Stimulated activated CD4-positive, alpha-beta T cell treated with anti-CD3 and anti-CD28 coated beads, Interleukin-1b, Interleukin-23, amount 100 ng/mL, for 1 hour (primary cell): ENCODE data around the gene BLCAP.
"Not testable (repeated sequence)": the region's sequence is repeated elsewhere in the genome, so short reads cannot be mapped to it uniquely, and the experiment has no call there.

Experiments used
- DNase-seq, 2 donors: peaks; one replicate each; pipeline ENCODE4 v3.0.0-alpha.2; 2020; ENCODE audit warnings: low read depth in 2 of 2

BLCAP gene

DNA sequence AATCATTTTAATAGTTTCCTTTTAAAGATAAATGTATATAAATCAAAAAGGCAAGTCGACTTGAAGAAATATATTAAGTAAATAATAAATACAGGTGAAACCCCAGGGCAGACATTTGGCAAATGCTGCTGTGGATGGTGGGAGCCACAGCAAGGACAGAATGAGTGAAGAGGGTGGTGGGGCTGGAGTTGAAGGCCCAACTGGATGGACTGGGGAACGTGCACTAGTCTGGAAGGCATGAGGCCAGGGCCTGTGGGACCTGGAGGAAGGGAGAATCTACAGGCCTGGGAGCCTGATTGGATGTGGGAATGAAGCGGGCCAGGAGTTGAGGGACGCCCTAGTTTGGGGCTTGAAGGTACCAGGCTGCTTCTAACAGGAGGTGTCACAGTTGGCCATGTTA, 30.6 kb upstream of the BLCAP start:
- DNase-seq, result no peak

DNA sequence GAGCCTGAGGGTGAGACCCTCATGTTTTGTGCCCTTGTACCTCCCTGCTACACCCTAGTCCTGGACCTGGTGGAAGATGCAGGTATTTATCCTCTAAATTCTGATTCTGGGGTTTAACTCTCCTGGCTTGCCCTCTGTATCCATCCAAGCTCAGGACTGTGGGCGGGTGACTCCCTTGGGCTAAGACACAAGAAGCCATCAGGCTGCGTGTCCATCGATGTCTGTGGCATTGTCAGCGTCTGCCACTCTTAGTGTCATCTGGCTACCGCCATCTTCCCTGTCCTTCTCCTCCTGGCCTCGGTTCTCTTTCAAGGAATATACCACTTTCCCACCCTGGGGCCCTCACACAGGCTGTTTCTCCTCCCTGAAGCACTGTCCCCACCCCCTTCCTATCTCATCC, 28.9 kb upstream of the BLCAP start:
- DNase-seq, result no peak

DNA sequence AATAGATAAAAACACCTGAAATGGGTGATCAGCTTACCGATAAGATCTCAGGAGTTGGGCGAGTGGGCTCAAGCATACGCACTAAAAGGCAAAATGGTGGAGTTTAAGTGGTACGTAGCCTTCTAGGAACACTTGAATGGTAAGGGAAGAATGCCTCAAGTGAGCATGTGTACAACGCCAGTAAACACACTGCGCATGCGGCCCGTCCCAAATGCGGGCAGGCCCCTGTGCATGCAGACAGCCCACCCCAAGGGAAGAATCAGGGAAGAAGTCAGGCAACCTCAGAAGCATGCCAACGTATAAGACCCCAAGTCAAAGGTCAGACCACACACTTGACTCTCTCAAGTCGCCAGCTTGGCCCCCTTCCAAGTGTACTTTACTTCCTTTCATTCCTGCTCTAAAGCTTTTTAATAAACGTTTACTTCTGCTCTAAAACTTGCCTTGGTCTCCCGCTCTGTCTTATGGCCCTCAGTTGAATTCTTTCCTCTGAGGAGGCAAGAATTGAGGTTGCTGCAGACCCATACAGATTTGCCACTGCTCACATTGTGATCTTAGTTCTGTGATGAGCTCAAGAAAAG, 27.1 kb upstream of the BLCAP start:
- DNase-seq, result not testable (repeated sequence)

DNA sequence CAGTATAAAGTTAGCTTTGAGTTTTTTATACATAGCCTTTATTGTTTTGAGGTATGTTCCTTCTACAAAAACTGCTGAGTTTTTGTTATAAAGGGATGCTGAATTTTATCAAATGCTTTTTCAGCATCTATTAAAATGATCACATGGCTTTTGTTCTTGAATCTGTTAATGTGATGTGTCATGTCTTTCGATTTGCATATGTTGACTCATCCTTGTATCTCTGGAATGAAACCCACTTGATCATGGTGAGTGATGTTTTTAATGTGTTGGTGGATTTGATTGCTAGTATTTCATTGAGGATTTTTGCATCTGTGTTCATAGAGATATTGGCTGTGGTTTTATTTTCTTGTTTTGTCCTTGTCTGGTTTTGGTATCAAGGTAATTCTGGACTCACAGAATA, 24.7 kb upstream of the BLCAP start:
- no peak for DNase-seq

DNA sequence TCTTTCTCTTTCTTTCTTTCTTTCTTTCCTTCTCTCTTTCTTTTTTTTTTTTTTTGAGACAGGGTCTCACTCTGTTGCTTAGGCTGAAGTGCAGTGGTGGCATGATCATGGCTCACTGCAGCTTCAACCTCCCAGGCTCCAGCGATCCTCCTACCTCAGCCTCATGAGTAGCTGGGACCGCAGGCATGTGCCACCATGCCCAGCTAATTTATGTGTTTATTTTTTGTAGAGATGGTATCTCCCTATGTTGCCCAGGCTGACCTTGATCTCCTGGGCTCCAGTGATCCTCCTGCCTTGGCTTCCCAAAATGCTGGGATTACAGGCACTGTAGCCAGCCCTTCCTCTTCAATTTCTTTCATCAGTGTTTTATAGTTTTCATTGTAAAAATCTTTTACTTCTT, 24.0 kb upstream of the BLCAP start:
- DNase-seq, result not testable (repeated sequence)

DNA sequence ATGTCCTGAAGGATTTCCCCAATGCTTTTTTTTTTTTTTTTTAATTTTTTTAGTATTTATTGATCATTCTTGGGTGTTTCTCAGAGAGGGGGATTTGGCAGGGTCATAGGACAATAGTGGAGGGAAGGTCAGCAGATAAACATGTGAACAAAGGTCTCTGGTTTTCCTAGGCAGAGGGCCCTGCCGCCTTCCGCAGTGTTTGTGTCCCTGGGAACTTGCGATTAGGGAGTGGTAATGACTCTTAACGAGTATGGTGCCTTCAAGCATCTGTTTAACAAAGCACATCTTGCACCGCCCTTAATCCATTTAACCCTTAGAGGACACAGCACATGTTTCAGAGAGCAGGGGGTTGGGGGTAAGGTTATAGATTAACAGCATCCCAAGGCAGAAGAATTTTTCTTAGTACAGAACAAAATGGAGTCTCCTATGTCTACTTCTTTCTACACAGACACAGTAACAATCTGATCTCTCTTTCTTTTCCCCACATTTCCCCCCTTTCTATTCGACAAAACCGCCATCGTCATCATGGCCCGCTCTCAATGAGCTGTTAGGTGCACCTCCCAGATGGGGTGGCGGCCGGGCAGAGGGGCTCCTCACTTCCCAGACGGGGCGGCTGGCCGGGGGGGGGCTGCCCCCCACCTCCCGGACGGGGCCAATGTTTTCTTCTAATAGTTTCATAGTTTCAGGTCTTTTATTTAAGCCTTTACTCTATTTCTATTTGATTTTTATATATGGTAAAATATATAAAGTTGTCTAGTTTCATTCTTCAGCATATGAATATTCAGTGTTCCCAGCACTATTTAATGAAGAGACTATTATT, 22.6 kb upstream of the BLCAP start:
- DNase-seq, result not testable (repeated sequence)

DNA sequence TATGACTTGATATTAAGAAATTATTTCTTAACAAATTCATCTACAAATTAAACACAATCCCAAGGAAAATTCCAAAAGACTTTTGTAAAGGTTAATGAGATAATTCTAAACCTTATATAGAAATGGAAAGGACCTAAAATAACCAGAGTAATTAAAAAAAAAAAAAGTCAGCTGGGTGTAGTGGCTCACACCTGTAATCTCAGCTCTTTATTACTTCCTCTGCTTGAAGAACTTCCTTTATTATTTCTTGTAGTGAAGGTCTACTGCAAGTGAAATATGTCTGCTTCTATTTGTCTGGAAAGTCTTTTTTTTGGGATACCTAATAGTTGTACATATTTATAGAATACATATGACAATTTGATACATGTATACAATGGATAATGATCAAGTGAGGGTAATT, 20.2 kb upstream of the BLCAP start:
- DNase-seq, result no peak

DNA sequence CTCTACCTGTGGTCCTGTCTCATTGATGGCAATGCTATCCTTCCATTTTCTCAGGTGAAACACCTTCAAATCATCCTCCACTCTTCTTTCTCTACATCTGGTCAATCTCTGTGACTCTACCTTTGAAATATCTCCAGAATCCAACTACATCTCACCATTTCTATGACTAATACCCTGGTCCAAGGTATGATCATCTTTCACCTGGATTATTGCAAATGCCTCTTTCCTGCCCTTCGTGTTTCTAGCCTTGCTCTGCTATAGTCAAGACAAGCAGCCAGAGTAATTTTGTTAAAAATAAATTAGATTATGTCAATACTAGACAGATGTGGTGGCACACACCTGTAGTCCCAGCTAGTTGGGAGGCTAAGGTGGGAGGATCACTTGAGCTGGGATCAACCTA, 17.8 kb upstream of the BLCAP start:
- no peak for DNase-seq

DNA sequence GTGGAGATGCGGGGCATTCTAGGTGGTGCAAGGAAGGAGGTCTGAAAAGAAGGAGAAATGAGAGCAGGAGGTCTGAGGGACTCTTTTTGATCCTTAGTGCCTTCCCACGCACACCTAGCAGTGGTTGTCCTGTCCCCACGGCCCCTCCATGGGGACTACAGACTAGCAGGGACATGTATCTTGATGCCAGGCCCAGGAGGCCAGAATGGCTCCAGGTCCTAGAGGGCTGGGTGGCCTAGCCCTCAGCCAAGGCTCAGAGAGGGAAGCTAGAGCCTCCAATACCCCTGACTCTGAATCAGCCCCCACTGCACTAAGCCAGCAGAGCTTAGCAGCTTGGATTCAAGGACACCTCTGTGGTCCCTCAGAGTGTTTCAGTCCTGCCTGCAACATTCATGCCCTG, 16.7 kb upstream of the BLCAP start:
- no peak for DNase-seq

DNA sequence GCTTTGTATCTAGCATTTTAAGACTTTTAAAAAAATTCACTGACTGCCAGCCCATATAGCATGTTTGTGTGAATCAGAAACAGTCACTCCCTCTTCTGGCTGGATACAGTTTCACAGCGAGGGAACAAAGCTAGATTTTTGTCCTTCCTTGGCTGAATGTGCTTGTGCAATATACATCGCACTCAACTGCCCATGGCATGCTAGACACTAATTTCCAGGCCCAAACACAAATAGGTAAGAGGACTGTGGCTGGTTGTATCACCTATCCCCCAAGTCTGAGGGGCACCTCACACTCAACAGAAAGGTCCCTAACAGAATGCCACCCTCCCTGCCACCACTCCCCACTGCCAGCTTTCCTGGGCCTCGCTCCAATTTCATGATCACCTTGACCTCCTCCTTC, 16.2 kb upstream of the BLCAP start:
- DNase-seq, result no peak

DNA sequence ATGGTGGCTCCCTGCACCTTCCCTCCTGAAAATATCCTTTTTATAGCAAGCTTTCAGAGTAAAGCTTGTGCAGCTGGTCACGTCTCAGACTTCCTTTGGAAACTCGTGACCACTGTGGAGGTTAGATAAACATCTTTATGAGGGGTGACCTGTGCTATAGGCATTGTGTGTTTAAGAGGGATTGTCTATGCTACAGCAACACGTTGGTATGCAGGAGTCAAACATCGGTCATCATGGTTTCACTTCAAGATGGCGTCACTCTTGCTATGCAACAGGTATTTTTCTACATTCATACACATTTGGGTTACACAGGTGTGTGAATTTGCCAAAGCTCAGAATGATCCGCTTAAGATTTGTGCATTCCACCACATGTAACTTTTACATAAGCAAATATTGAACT, 14.6 kb upstream of the BLCAP start:
- no peak for DNase-seq

DNA sequence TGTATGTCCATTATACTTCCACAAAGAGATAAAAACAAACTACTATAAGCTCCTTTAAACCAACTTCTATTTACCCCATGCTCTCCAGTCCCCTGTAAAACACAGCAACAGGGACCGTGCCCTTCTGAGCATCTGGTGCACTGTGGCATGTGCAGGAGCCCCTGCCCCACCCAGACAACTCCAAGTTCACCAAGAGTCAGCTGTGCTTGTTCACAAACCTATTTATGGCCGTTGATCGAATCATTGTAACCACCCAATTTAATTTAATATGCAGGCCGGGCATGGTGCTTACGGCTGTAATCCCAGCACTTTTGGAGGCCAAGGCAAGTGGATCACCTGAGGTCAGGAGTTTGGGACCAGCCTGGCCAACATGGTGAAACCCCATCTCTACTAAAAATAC, 13.7 kb upstream of the BLCAP start:
- no peak for DNase-seq

DNA sequence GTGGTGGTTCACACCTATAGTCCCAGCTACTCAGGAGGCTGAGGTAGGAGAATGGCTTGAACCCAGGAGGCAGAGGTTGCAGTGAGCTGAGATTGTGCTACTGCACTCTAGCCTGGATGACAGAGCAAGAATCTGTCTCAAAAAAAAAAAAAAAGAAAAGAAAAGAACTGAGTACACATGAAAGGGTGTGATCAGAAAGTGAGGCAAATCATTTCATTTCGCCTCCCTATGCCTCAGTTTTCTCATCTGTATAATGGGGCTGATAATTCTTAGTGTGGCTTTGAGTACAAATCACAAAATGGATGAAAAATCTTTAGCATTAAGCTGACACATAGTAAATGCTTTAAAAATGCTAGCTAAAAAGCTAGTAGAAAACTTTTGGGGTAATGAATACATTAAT, 13.2 kb upstream of the BLCAP start:
- DNase-seq, result not testable (repeated sequence)

DNA sequence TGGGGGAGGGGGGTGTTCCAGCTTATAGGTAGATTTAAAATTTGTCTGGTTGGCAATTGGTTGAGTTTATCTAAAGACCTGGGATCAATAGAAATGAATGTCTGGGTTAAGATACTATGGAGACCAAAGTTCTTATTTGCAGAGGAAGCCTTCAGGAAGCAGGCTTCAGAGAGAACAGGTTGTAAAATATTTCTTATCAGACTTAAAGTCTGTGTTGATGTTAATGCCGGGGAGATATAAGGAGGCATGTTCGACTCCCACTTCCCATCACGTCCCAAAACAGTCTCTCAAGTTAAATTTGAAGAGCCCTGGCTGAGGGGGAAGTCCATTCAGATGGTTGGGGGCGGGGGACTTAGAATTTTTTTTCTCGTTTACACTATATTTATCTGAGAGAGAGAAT, 12.3 kb upstream of the BLCAP start:
- no peak for DNase-seq

DNA sequence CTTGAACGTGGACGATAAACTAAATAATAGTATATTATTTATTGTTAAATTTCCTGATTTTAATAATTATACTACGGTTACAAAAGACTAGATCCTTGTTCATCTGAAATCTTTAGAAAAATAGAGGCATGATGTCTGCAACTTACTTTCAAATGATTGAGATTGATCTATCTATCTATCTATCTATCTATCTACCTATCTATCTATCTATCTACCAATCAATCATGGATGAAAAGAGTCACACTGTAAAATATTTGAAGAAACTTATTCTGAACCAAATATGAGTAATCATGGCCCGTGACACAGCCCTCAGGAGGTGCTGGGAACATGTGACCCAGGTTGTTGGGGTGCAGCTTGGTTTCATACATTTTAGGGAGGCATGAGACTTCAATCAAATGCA, 11.7 kb upstream of the BLCAP start:
- DNase-seq, result no peak

DNA sequence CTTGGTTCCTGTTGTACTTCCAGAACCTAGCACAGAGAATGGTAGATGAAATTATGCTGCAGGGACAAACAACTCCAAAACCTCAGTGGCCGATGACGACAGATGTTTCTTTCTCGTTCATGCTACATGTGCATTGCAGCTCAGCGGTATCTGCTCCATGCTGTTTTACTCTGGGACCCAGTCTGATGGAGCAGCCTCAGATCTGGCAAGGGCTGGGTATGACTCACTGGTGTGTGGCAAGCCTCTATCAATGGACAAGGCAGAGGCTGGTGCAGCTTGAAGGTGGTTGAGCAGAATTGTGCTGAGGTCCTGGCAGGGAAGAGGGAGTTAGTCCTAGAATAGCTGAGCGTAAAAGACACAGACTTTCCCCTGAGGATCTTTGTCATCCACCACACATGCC, 10.3 kb upstream of the BLCAP start:
- no peak for DNase-seq

DNA sequence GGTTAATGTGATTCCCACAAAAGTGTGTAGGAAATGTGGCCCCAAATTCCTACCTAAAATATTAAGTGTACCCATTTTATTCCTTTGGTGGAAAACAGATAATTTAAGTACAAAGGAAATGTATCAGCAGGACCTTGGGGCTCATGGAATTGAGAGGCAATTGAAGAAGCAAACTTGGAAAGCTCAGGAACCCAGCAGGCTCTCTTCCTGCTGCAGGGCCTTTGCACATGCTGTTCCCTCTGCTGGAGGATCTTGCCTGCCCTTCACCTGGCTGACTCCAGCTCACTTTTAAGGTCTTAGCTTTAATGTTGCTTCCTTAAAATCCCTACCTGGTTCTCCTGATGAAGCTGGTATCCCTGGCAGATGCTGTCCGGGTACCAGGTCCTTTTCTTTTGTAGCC, 9.8 kb upstream of the BLCAP start:
- DNase-seq, result no peak

DNA sequence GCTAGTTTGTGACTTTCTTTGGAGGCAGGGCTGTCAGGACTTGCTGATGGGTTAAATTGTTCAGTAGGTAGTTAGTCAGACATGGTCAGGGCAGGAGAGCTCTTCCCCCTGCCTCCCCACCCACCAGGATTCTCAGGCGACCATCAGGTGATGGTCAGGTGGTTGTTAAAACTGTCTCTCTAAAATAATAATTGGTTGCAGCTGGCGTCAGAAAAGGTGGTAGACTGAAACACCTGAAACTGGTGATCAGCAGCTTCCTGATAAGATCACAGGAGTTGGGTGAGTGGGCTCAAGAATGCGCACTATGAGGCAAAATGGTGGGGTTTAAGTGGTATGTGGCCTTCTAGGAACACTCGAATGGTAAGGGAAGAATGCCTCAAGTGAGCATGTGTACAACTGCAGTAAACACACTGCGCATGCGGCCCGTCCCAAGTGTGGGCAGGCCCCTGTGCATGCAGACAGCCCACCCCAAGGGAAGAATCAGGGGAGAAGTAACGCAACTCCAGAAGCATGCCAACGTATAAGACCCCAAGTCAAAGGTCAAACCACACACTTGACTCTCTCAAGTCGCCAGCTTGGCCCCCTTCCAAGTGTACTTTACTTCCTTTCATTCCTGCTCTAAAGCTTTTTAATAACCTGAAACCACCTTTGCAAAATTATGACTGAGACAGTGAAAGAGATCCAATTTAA, 7.9 kb upstream of the BLCAP start:
- no peak for DNase-seq

DNA sequence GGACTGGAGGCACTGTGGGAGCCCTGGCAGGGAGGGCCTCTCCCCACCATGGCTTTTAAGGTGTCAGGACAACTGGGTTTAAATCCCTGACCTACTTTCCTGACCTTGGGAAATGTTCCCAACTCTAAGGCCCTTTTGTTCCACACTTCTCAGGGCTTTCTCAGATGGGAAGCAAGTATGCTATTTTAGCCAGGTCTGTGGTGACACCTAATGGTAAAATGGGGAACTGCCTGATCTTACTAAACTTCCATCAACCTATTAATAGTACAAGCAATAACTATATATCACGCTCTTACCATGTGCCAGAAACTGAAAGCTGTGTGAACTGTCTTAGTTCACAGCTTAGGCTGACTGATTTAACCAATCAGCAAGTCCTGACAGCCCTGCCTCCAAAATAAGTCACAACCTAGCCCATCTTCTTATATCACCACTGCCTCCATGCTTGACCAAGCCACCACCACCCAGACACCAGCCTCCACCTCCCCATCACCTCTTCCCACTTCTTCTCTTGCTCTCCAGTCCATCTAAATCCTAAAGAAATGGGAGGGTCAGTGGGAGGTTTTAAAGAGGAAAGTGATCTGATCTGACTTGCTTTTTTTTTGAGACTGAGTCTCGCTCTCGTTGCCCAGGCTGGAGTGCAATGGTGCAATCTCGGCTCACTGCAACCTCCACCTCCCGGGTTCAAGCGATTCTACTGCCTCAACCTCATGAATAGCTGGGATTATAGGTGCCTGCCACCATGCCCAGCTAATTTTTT, 6.9 kb upstream of the BLCAP start:
- DNase-seq, result no peak

DNA sequence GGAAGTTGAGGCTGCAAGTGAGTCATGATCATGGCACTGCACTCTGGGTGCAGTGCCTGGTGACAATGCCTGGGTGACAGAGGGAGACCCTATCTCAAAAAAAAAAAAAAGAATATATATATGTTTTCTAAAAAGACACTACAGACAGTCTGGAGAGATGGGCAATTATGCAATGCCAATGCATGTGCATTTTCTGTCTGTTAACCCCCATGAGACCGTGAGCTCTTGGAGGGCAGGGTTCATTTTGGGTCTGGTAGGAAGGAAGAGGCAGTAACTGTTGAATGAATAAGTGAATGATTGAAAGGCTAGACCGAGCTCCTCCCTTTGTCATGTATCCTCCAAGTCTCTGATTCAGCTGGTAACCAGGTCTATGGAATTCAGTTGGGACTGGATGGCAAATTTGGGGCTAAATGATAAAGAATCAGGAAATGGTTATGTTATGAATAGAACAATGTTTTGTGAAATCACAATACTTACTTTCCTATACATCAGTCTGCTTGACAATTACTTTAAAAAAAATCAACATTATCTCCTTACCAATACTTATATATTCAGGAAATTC, 5.6 kb upstream of the BLCAP start:
- DNase-seq, result no peak

DNA sequence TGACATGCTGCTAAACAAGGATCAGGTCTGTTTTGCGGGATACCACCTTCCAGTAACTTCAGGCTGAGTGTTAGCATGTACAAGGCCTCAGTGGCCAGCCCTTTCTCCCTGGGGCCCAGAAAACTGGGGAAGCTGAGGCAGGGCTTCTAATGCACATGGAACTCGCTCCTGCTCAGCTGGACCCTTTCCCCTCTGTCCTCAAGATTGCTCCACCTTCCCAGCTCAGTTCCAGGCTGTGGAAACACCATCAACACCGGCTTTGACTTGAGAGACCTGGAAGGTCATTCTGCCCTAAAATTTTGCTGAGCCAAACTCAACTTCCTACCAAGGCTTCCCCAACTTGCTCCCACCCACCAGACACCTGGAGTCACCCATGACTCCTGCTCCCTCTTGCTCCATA, 4.2 kb upstream of the BLCAP start:
- no peak for DNase-seq

DNA sequence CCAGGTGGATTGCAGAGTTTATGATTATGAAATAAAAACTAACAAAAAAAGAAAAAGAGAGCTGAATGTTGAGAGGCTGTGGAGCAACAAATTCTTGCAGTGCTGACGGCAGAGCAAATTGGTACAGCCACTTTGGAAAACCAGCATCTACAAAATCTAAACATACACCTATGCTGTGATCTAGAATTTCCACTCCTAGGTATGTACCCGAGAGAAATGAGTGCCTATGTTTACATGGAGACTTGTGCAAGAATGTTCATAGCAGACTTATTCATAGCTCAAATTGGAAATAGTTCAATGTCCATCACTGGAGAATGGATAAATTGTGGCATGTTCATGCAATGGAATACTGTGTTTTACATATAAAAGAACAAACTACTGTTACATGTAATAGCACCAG, 3.0 kb upstream of the BLCAP start:
- DNase-seq, result no peak
